Activated naive CD4-positive, alpha-beta T cell treated with anti-CD3 and anti-CD28 coated beads, Interleukin-2, amount 50 U/mL, for 72 hours (primary cell): ENCODE measurements around the gene OR5K4. TPM values are rescaled to one million over a fixed set of nuclear protein-coding genes. Genes with fewer than 3 reads are reported as not detected.
A peak's percentile ranks its signal among the peaks of the same experiment; 100 is the strongest.
"Not testable (repeated sequence)": the region's sequence is repeated elsewhere in the genome, so short reads cannot be mapped to it uniquely, and the experiment has no call there.

ENCODE experiments used
- ATAC-seq, 2 donors: fragments of 150-1000 bp; cut with Tn5 transposase; 2 replicates each; pipeline ENCODE4 v1.10.0; 2021; ENCODE audit warnings: mild to moderate bottlenecking in 2 of 2, moderate library complexity in 2 of 2
- DNase-seq, 2 donors: peaks; one replicate each; pipeline ENCODE4 v3.0.0; 2021 to 2022; ENCODE audit warnings: low spot score in 2 of 2
- H3K27ac Mint-ChIP-seq, 2 donors: one replicate each; pipeline ENCODE4 v1.8.0; 2022; ENCODE audit warnings: mild to moderate bottlenecking in 2 of 2, mixed read lengths in 2 of 2
- H3K36me3 Mint-ChIP-seq, 2 donors: one replicate each; pipeline ENCODE4 v1.8.0; 2022; ENCODE audit warnings: mixed read lengths in 2 of 2
- H3K9me3 Mint-ChIP-seq, 2 donors: one replicate each; pipeline ENCODE4 v1.8.0; 2022; ENCODE audit warnings: mixed read lengths in 2 of 2
- total RNA-seq, 2 donors: library from RNA; stranded (reverse); gene quantifications; one replicate each; pipeline ENCODE4 v1.2.3, GENCODE V29; 2022

OR5K4 gene
- total RNA-seq, 2 donors from 2014 or later = not detected

GRCh38 chr3:98359993-98360675, 6.5 kb downstream of the OR5K4 start:
- peaks cover 14 to 25% of the 10 kb centered on the region in 2 donors for H3K36me3 Mint-ChIP-seq
- ATAC-seq = peak; percentile 69
- DNase-seq = no peak
- H3K27ac Mint-ChIP-seq = peak overlapping the region in 1 of 2 donors; percentile 77
- H3K9me3 Mint-ChIP-seq = peaks cover 12 to 14% of the 10 kb centered on the region in 2 donors

- no peak for DNase-seq
- H3K9me3 Mint-ChIP-seq = peaks cover 12 to 14% of the 10 kb centered on the region in 2 donors
- ATAC-seq = no peak
- H3K27ac Mint-ChIP-seq = no peak overlapping the region
- H3K36me3 Mint-ChIP-seq = peaks cover 14 to 25% of the 10 kb centered on the region in 2 donors
These were observed 7.0 kb downstream of the OR5K4 start for GRCh38 chr3:98360681-98361080.

DNA sequence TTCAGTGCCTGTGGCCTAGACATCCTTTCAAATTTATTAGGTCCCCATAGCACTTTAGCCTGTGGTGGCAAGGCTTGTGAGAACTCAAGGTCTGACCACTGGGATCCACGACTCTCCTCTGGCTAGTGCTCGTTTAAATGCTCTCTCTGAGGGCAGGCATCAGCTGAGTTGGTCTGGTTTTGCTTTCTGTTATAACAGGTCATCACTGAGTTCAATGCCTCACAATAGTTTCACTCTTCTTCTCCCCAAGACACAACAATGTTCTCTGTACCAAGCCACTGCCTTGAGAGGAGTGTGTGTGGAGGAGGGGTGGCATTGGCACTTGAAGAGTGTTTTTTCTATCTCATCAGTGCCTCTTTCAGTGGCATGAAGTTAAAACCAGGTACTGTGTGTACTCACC, 7.6 kb downstream of the OR5K4 start:
- DNase-seq = no peak
- Mint-ChIP-seq H3K27ac (no peak overlapping the region), H3K9me3 (peaks cover 12 to 14% of the 10 kb centered on the region in 2 donors), H3K36me3 (peaks cover 14 to 25% of the 10 kb centered on the region in 2 donors)
- ATAC-seq = no peak

DNA sequence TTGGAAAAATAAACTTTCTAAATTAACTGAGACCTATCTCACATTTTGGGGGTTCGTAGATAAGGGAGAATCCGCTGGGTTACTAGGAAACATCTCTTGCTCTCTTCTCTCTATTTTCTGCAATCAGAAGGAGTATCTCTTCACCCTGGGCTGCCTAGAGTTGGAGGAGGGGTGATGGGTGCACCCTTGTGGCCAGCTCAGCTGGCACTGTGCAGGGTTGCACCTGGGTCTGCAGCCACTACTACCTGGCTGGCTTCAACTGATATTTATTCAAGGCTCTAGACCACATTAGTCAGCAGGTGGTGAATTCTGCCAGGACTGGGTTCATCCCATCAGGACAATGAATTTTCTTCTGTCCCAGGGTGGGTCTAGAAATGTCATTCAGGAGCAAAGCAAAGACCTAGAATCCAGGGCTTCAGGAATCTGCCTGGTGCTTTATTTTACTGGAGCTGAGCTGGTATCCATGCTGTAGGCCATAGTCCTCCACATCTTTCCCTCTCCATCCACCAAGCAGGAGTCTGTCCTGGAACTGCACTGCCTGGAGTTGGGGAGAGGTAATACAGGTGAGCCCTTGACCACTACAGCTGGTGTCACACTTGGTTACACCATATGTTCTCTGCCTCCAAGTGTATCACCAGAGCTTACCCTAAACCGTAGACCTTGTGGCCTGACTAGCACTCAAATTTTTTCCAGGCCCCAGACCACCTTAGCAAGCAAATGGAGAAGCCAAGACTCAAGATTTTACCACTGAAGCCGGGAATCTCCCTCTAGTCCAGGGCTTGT, 14.0 kb downstream of the OR5K4 start:
- DNase-seq (no peak), ATAC-seq (no peak)
- Mint-ChIP-seq H3K27ac (no peak overlapping the region), H3K36me3 (no peaks in the 10 kb centered on the region), H3K9me3 (no peaks in the 10 kb centered on the region)

DNA sequence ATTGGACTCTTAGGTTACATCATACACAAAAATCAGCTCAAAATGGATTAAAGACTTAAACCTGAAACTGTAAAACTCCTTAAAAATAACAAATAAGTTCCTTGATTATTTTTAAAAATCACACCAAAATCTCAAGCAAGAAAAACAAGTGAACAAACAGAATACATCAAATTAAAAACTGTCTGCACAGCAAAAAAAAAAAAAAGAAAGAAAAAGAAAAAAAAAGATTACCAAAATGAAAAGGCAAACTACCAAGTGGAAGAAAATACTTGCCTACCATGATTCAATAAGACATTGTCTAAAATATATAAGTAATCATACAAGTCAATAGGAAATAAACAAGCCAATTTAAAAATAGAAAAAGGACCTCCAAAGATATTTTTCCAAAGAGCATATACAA, 17.5 kb downstream of the OR5K4 start:
- H3K9me3 Mint-ChIP-seq = no peaks in the 10 kb centered on the region
- H3K36me3 Mint-ChIP-seq = no peaks in the 10 kb centered on the region
- no peak overlapping the region for H3K27ac Mint-ChIP-seq
- ATAC-seq (no peak), DNase-seq (no peak)

DNA sequence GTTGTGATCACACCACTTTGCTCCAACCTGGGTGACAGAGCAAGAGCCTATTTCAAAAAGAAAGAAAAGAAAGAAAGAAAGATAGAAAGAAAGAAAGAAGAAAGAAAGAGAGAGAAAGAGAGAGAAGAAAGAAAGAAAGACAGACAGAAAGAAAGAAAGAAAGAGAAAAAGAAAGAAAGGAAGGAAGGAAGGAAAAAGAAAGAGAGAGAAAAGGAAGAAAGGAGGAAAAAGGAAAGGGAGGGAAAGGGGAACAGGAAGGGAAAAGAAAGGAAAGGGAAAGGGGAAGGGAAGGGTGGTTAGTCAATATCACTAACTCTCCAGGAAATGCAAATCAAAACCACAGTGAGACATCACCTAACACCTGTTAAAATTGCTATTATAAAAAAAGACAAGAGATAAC, 18.2 kb downstream of the OR5K4 start:
- H3K9me3 Mint-ChIP-seq = no peaks in the 10 kb centered on the region
- no peak overlapping the region for H3K27ac Mint-ChIP-seq
- ATAC-seq = no peak
- no peak for DNase-seq
- H3K36me3 Mint-ChIP-seq = no peaks in the 10 kb centered on the region

DNA sequence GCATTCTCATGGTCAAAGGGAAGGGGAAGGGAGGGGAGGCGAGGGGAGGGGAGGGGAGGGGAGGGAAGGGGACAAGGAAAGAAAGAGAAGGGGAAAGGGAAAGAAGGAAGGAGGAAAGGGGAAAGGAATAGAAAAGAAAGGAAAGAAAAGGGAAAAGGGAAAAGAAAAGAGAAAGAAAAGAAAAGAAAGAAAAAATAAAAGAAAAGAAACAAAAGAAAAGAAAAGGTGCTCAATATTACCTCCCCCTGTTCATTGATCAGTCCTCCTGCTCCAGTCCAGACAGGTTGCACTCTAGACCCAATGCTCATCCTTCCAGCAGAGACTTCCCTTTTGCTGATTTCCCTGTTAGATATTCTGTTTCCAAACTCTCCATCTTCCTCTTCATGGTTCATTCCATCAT, 18.8 kb downstream of the OR5K4 start:
- ATAC-seq = no peak
- Mint-ChIP-seq H3K36me3 (no peaks in the 10 kb centered on the region), H3K27ac (no peak overlapping the region), H3K9me3 (no peaks in the 10 kb centered on the region)
- no peak for DNase-seq

DNA sequence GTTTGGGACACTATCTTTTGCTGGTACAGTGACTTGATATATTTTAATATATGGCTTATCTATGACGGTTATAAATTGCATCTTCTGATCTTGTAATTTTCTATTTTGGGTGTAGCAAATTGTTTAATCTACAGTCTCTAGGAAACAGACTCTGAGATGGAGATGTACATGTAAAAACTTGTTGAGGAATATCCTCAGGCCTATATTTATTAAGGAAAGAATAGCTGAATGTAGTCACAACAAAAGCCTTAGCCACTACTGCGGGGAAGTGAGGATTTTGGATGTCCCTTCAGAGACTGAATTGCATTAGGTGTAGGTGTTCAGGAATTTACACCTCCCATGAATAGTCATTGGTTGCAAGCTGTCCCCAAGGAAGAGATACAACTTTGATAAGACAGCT, 23.0 kb downstream of the OR5K4 start:
- DNase-seq = no peak
- Mint-ChIP-seq H3K9me3 (peaks cover 0 to 4% of the 10 kb centered on the region in 2 donors), H3K27ac (no peak overlapping the region), H3K36me3 (peaks cover 0 to 4% of the 10 kb centered on the region in 2 donors)
- no peak for ATAC-seq

GRCh38 chr3:98388147-98388546, 34.5 kb downstream of the OR5K4 start:
- DNase-seq = no peak
- no peak overlapping the region for H3K27ac Mint-ChIP-seq

DNA sequence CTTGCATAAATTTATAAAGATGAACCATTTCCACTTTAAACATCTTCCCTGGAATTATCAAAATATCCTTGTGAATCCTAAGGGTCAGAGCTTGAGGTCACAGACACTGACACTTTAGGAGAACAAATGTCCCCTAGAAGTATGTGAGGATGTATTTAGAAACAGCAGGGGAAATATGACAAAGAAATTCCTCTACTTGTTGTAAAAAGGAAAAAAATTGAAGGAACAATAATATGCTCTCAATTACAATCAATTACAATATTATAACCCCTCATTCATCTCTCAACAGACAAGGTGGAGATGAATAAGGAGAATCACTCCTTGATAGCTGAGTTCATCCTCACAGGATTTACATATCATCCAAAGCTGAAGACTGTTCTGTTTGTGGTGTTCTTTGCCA, 36.7 kb downstream of the OR5K4 start, which contains the start of gene OR5K3:
Gene OR5K3, plus strand, starts transcription at position 301 of the 400 bp plus-strand sequence. Its CDS starts 0 bp downstream, at position 301.
- no peak for DNase-seq
- no peaks in the 10 kb centered on the region for H3K36me3 Mint-ChIP-seq
- no peaks in the 10 kb centered on the region for H3K9me3 Mint-ChIP-seq
- peak within 1 kb of the TSS in 1 of 2 donors; percentile 17 for H3K27ac Mint-ChIP-seq
- no peak for ATAC-seq

More at GRCh38 chr3:98388147-98388546, 34.5 kb downstream of the OR5K4 start:
- peaks cover 0 to 4% of the 10 kb centered on the region in 2 donors for H3K9me3 Mint-ChIP-seq
- H3K36me3 Mint-ChIP-seq = no peaks in the 10 kb centered on the region
- ATAC-seq = no peak

DNA sequence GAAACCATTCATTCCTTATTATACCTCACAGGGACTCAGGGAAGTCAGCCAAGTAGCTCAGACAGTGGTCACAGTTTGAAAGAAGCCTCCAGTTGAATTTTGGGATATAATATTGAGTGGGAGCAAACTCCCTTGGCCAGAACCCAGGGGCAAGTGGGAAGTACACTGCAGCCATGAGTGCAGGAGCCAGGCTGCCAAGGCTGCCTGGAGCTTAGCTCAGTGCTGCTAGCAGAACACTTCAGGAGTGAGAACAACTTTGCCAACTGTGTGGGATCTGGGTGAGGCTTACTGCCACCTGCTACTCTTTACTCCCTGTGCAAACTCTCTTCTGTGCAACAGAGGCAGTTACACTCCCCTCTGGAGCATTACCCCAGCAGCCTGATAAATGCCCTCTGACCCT, 41.4 kb downstream of the OR5K4 start:
- no peak for DNase-seq
- Mint-ChIP-seq H3K9me3 (peaks cover 2 to 11% of the 10 kb centered on the region in 2 donors), H3K36me3 (no peaks in the 10 kb centered on the region), H3K27ac (no peak overlapping the region)
- no peak for ATAC-seq

GRCh38 chr3:98396482-98396881, 42.8 kb downstream of the OR5K4 start:
- peaks cover 13 to 19% of the 10 kb centered on the region in 2 donors for H3K9me3 Mint-ChIP-seq

DNA sequence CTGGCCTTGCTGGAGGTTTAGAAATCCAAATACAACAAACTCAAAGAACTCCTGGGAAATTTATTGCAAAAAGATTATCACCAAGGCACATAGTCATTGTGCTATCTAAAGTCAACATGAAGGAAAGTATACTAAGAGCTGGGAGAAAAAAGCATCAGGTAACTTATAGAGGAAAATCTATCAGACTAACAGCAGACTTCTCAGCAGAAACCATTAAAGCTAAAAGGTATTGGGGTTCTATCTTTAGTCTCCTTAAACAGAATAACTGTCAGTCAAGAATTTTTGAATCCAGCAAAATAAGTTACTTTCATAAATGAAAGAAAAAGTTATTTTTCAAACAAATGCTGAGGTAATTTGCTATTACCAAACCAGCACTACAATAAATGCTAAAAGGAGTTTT, 44.9 kb downstream of the OR5K4 start:
- DNase-seq = no peak
- no peak overlapping the region for H3K27ac Mint-ChIP-seq
- no peak for ATAC-seq
- peaks cover 13 to 21% of the 10 kb centered on the region in 2 donors for H3K36me3 Mint-ChIP-seq
- peaks cover 22 to 27% of the 10 kb centered on the region in 2 donors for H3K9me3 Mint-ChIP-seq

More at GRCh38 chr3:98396482-98396881, 42.8 kb downstream of the OR5K4 start:
- H3K36me3 Mint-ChIP-seq, H3K27ac Mint-ChIP-seq, DNase-seq, ATAC-seq: not testable (repeated sequence)

DNA sequence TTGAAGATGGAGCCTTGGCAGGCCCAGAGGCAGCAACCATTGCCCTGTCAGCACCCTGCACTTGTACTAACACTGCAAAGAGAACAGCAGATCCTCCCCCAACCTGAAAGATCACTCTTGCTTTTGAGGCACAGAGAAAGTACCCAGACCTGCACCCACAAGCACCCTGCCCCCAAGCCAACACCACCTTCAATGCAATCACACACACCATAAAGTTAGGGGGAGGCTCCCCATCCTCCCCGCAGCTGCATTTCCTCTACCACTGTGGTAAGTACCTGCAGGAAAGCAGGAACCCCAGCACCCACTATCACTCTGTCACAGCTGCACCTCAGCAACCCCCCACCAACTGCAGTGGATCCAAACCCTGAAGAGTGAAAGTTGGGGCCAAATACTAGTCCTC, 48.9 kb downstream of the OR5K4 start:
- no peak for ATAC-seq
- DNase-seq = no peak
- peaks cover 44 to 50% of the 10 kb centered on the region in 2 donors for H3K9me3 Mint-ChIP-seq

DNA sequence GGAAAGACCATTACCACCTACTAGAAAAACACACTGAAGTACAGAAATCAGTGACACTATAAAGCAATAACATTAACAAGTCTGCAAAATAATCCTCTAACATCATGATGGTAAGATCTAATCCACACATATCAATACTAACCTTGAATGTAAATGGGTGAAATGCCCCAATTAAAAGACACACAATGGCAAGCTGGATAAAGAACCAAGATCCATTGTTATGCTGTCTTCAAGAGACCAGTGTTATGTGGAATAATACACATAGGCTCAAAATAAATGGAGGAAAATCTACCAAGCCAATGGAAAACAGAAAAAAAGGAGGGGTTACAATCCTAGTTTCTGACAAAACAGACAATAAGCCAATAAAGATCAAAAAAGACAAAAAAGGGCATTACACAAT, 50.4 kb downstream of the OR5K4 start:
- DNase-seq (no peak), ATAC-seq (no peak)
- no peak overlapping the region for H3K27ac Mint-ChIP-seq
- H3K36me3 Mint-ChIP-seq = peaks cover 31 to 55% of the 10 kb centered on the region in 2 donors
- H3K9me3 Mint-ChIP-seq = peaks cover 39 to 56% of the 10 kb centered on the region in 2 donors

More for the DNA sequence above, 48.9 kb downstream of the OR5K4 start:
- peaks cover 31 to 48% of the 10 kb centered on the region in 2 donors for H3K36me3 Mint-ChIP-seq
- H3K27ac Mint-ChIP-seq = no peak overlapping the region
